GM12891 (cell line): ENCODE measurements around the gene RPS16.

Experiments used
- PAX5 ChIP-seq: IDR thresholded peaks from 2 replicates; pipeline ENCODE4 v1.6.1; 2011; ENCODE audit warnings: low read length, moderate library complexity, mild to moderate bottlenecking; ENCODE audit not compliant: insufficient read depth, severe bottlenecking
- POLR2A ChIP-seq: IDR thresholded peaks from 2 replicates; pipeline ENCODE4 v1.6.1; 2011; ENCODE audit warnings: low read depth, low read length, control low read depth
- POU2F2 ChIP-seq: IDR thresholded peaks from 2 replicates; pipeline ENCODE4 v1.6.1; 2011; ENCODE audit warnings: low read depth, mild to moderate bottlenecking, control low read depth, low read length, moderate library complexity
- TAF1 ChIP-seq: IDR thresholded peaks from 2 replicates; pipeline ENCODE4 v1.6.1; 2011; ENCODE audit warnings: low read depth, low read length, control low read depth

- no peak for TF ChIP-seq POLR2A
- no peak for TF ChIP-seq PAX5
- TF ChIP-seq POU2F2: no peak
- TF ChIP-seq TAF1: no peak
Measured at GRCh38 chr19:39481676-39482075, 45.9 kb upstream of the RPS16 start.
